ENCODE measurements around the gene PTTG2. TPM values are rescaled to one million over a fixed set of nuclear protein-coding genes. Genes with fewer than 3 reads are reported as not detected.

PTTG2 gene
- total and polyA plus RNA-seq, 2 of the 4 experiments (the other 2 are of a cell fraction): not detected

DNA sequence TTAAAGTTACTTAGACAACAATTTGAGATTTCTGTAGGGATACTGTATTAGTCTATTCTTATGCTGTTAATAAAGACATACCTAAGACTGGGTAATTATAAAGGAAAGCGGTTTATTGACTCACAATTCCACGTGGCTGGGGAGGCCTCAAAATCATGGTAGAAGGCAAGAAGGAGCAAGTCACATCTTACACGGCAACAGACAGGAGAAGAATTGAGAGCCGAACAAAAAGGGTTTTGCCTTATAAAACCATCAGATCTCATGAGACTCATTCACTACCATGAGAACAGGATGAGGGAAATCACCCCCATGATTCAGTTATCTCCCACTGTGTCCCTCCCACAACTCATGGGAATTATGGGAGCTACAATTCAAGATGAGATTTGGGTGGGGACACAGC is 11.0 kb downstream of the PTTG2 start:
- Histone ChIP-seq H2BK5ac (ENCODE audit: low read depth, low read length, poor library complexity, severe bottlenecking) (no peak overlapping the region), H2AK5ac (ENCODE audit: low read depth, low read length) (no peak overlapping the region), H3K27ac (ENCODE audit: insufficient read depth, low read length) (no peak overlapping the region), H3K9ac (ENCODE audit: low read depth, low read length) (no peak overlapping the region), H4K5ac (ENCODE audit: low read depth, low read length) (no peak overlapping the region), H3K27me3 (ENCODE audit: control insufficient read depth, insufficient read depth, low read length) (no peaks in the 10 kb centered on the region; the same call in 1 of the 2 replicates), H3K56ac (ENCODE audit: extremely low read depth, insufficient read depth, low read length) (no peak overlapping the region), H2BK120ac (ENCODE audit: low read depth, low read length) (no peak overlapping the region), H4K91ac (ENCODE audit: insufficient read depth, low read depth, low read length) (no peak overlapping the region), H3K79me1 (ENCODE audit: low read depth in 1 of 2, low read length in 2 of 2) (no peaks in the 10 kb centered on the region), H2BK15ac (ENCODE audit: low read depth, low read length) (no peak overlapping the region), H3K18ac (ENCODE audit: low read depth, low read length) (no peak overlapping the region), H4K20me1 (ENCODE audit: insufficient read depth, low read length) (no peaks in the 10 kb centered on the region), H2AK9ac (replicated peaks; ENCODE audit: low read depth, low read length, poor library complexity) (no peak overlapping the region), H3K23ac (ENCODE audit: low read depth, low read length) (no peak overlapping the region), H3K4me2 (ENCODE audit: low read depth, low read length) (no peak overlapping the region), H4K8ac (ENCODE audit: low read depth in 2 of 2, low read length in 2 of 2) (no peak overlapping the region), H3K9me3 (ENCODE audit: control insufficient read depth, insufficient read depth, low read length) (no peaks in the 10 kb centered on the region), H2BK20ac (ENCODE audit: low read depth, low read length) (no peak overlapping the region), H3K4ac (ENCODE audit: low read depth, low read length) (no peak overlapping the region), H3K4me1 (ENCODE audit: control insufficient read depth, insufficient read depth, low read length) (no peaks in the 10 kb centered on the region; the same call in 1 of the 2 replicates), H3K4me3 (ENCODE audit: insufficient read depth, low read depth, low read length) (no peak overlapping the region), H3K9me1 (ENCODE audit: insufficient read depth, low read length) (no peaks in the 10 kb centered on the region), H3K36me3 (ENCODE audit: control insufficient read depth, insufficient read depth, low read length) (no peaks in the 10 kb centered on the region), H3K14ac (replicated peaks; ENCODE audit: low read depth, low read length) (no peak overlapping the region), H2AFZ (replicated peaks; ENCODE audit: low read length, poor library complexity) (no peak overlapping the region)
- no TSS peak for BruUV-seq (replicated peaks)
- no peak for DNase-seq
- no peak for TF ChIP-seq BHLHE40 (IDR thresholded peaks at IDR 0.05; ENCODE audit: low read depth, low read length)
- dilution Hi-C loops (cut with HindIII; ENCODE audit: low sequenced_read_pairs, unreplicated experiment) (no loop called here), in situ Hi-C loops (cut with MboI; ENCODE audit: low sequenced_read_pairs) (no loop called here), intact Hi-C loops (cut with micrococcal nuclease) (no loop called here)
- ChIA-PET POLR2A (ENCODE audit: unreplicated experiment) (no interaction called here), CTCF (no interaction called here)
- no peak for ATAC-seq (ENCODE audit: low read depth)
- no CpG with 5 or more reads among the region's 4 CpGs for WGBS, 2 experiments (ENCODE audit: extremely low coverage in 2 of 2, insufficient read length in 1 of 2)
